ENCODE results near the gene LRCOL1.

LRCOL1 gene

GRCh38 chr12:132610866-132611602, 652 bp upstream of the LRCOL1 start:
- DNase-seq (ENCODE audit: low read depth in 1 of 2, low spot score in 1 of 2), result no peak
- in situ Hi-C loops (cut with HindIII; ENCODE audit: low pct_unique_long_range_greater_than_20kb, low sequenced_read_pairs), result no loop called here
- TF ChIP-seq JUND (IDR thresholded peaks at IDR 0.05; ENCODE audit: low read depth), result no peak

- no peak for DNase-seq (ENCODE audit: low read depth in 1 of 2, low spot score in 1 of 2)
- no peak for TF ChIP-seq JUND (IDR thresholded peaks at IDR 0.05; ENCODE audit: low read depth)
- in situ Hi-C loops (cut with HindIII; ENCODE audit: low pct_unique_long_range_greater_than_20kb, low sequenced_read_pairs), result no loop called here
Observed at GRCh38 chr12:132608231-132609171, 1.9 kb downstream of the LRCOL1 start.

- in situ Hi-C loops (cut with HindIII; ENCODE audit: low pct_unique_long_range_greater_than_20kb, low sequenced_read_pairs), result no loop called here
- DNase-seq (ENCODE audit: low read depth in 1 of 2, low spot score in 1 of 2), result no peak
- TF ChIP-seq JUND (IDR thresholded peaks at IDR 0.05; ENCODE audit: low read depth), result no peak
Observed at GRCh38 chr12:132606927-132607326, 3.5 kb downstream of the LRCOL1 start.

- DNase-seq (ENCODE audit: low read depth in 1 of 2, low spot score in 1 of 2), result no peak
- in situ Hi-C loops (cut with HindIII; ENCODE audit: low pct_unique_long_range_greater_than_20kb, low sequenced_read_pairs), result no loop called here
- no peak for TF ChIP-seq JUND (IDR thresholded peaks at IDR 0.05; ENCODE audit: low read depth)
Observed at GRCh38 chr12:132606466-132606865, 3.9 kb downstream of the LRCOL1 start.

GRCh38 chr12:132605892-132606291, 4.5 kb downstream of the LRCOL1 start:
- no peak for DNase-seq (ENCODE audit: low read depth in 1 of 2, low spot score in 1 of 2)
- in situ Hi-C loops (cut with HindIII; ENCODE audit: low pct_unique_long_range_greater_than_20kb, low sequenced_read_pairs), result no loop called here
- no peak for TF ChIP-seq JUND (IDR thresholded peaks at IDR 0.05; ENCODE audit: low read depth)

- TF ChIP-seq JUND (IDR thresholded peaks at IDR 0.05; ENCODE audit: low read depth), result no peak
- no peak for DNase-seq (ENCODE audit: low read depth in 1 of 2, low spot score in 1 of 2)
- in situ Hi-C loops (cut with HindIII; ENCODE audit: low pct_unique_long_range_greater_than_20kb, low sequenced_read_pairs), result no loop called here
Observed at GRCh38 chr12:132604668-132605441, 5.5 kb downstream of the LRCOL1 start.

GRCh38 chr12:132604151-132604618, 6.2 kb downstream of the LRCOL1 start:
- in situ Hi-C loops (cut with HindIII; ENCODE audit: low pct_unique_long_range_greater_than_20kb, low sequenced_read_pairs), result no loop called here
- no peak for DNase-seq (ENCODE audit: low read depth in 1 of 2, low spot score in 1 of 2)
- no peak for TF ChIP-seq JUND (IDR thresholded peaks at IDR 0.05; ENCODE audit: low read depth)

GRCh38 chr12:132603240-132604150, 6.9 kb downstream of the LRCOL1 start:
- DNase-seq (ENCODE audit: low read depth in 1 of 2, low spot score in 1 of 2), result no peak
- in situ Hi-C loops (cut with HindIII; ENCODE audit: low pct_unique_long_range_greater_than_20kb, low sequenced_read_pairs), result no loop called here

GRCh38 chr12:132602572-132603239, 7.7 kb downstream of the LRCOL1 start:
- no peak for TF ChIP-seq JUND (IDR thresholded peaks at IDR 0.05; ENCODE audit: low read depth)
- in situ Hi-C loops (cut with HindIII; ENCODE audit: low pct_unique_long_range_greater_than_20kb, low sequenced_read_pairs), result no loop called here
- DNase-seq (ENCODE audit: low read depth in 1 of 2, low spot score in 1 of 2), result no peak

More at GRCh38 chr12:132603240-132604150, 6.9 kb downstream of the LRCOL1 start:
- TF ChIP-seq JUND (IDR thresholded peaks at IDR 0.05; ENCODE audit: low read depth), result no peak

GRCh38 chr12:132601171-132601883, 9.1 kb downstream of the LRCOL1 start:
- TF ChIP-seq JUND (IDR thresholded peaks at IDR 0.05; ENCODE audit: low read depth), result no peak
- in situ Hi-C loops (cut with HindIII; ENCODE audit: low pct_unique_long_range_greater_than_20kb, low sequenced_read_pairs), result no loop called here
- DNase-seq (ENCODE audit: low read depth in 1 of 2, low spot score in 1 of 2), result no peak
